WTC11 (cell line): Measurements from ENCODE around the gene RPL10A. TPM values are rescaled to one million over a fixed set of nuclear protein-coding genes. Genes with fewer than 3 reads are reported as not detected.

Source experiments
- ATAC-seq: fragments of 200-7000 bp; cut with Tn5 transposase; 2 replicates; pipeline ENCODE4 v1.10.0; 2021; ENCODE audit warnings: mild to moderate bottlenecking, moderate library complexity
- CTCF ChIA-PET: fragments of 300-600 bp; sonication (Branson Sonifier 250); formaldehyde crosslinking; loops from one replicate; lab custom pipeline; 2021; ENCODE audit warnings: antibody characterized with exemption; lab: Charles Lee
- POLR2A ChIA-PET: fragments of 350-600 bp; sonication (Branson Sonifier 250); formaldehyde crosslinking; loops from one replicate; lab custom pipeline; 2021; ENCODE audit warnings: antibody characterized with exemption; lab: Charles Lee
- DNase-seq: peaks from one replicate; pipeline ENCODE4 v3.0.0; 2021; ENCODE audit warnings: low spot score
- H3K27ac Mint-ChIP-seq: 2 replicates; pipeline ENCODE4 v1.8.0; 2021; ENCODE audit warnings: mixed read lengths
- H3K27me3 Mint-ChIP-seq: 2 replicates; pipeline ENCODE4 v1.8.0; 2021; ENCODE audit warnings: low read depth, mild to moderate bottlenecking, moderate library complexity, mixed read lengths
- H3K36me3 Mint-ChIP-seq: 2 replicates; pipeline ENCODE4 v1.8.0; 2021; ENCODE audit warnings: mixed read lengths
- H3K4me1 Mint-ChIP-seq: 2 replicates; pipeline ENCODE4 v1.8.0; 2022; ENCODE audit warnings: mixed read lengths
- H3K4me3 Mint-ChIP-seq: 2 replicates; pipeline ENCODE4 v1.8.0; 2021; ENCODE audit warnings: mild to moderate bottlenecking, moderate library complexity, mixed read lengths
- H3K9me3 Mint-ChIP-seq: 2 replicates; pipeline ENCODE4 v1.8.0; 2021; ENCODE audit warnings: mixed read lengths
- ESRRA ChIP-seq: sonication (generic); formaldehyde crosslinking; IDR thresholded peaks from 2 replicates; pipeline ENCODE4 v1.8.1; 2022; ENCODE audit warnings: mild to moderate bottlenecking, missing genetic modification reagents, borderline replicate concordance
- FOXJ3 ChIP-seq: sonication (generic); formaldehyde crosslinking; IDR thresholded peaks from 2 replicates; pipeline ENCODE4 v1.9.0; 2021; ENCODE audit warnings: missing genetic modification reagents, mild to moderate bottlenecking, borderline replicate concordance
- JAZF1 ChIP-seq: fragments of 250-450 bp; sonication (Bioruptor Pico); IDR thresholded peaks from 2 replicates; pipeline ENCODE4 v1.9.0; 2021; ENCODE audit warnings: moderate library complexity, mild to moderate bottlenecking, inconsistent platforms
- JUN ChIP-seq: sonication (generic); formaldehyde crosslinking; IDR thresholded peaks from 2 replicates; pipeline ENCODE4 v1.8.0; 2023; ENCODE audit warnings: mild to moderate bottlenecking, missing genetic modification reagents
- MYBL2 ChIP-seq: sonication (generic); formaldehyde crosslinking; IDR thresholded peaks from 2 replicates; pipeline ENCODE4 v1.8.1; 2023; ENCODE audit warnings: mild to moderate bottlenecking, moderate library complexity, missing genetic modification reagents
- NFATC4 ChIP-seq: fragments of 250-450 bp; sonication (Bioruptor Pico); IDR thresholded peaks from 2 replicates; pipeline ENCODE4 v1.9.0; 2021; ENCODE audit warnings: mild to moderate bottlenecking
- OVOL2 ChIP-seq: fragments of 250-450 bp; sonication (Bioruptor Pico); IDR thresholded peaks from 2 replicates; pipeline ENCODE4 v1.9.0; 2021; ENCODE audit warnings: mild to moderate bottlenecking, borderline replicate concordance
- SMAD3 ChIP-seq: sonication (generic); formaldehyde crosslinking; IDR thresholded peaks from 2 replicates; pipeline ENCODE4 v1.8.0; 2022; ENCODE audit warnings: missing genetic modification reagents, mild to moderate bottlenecking, borderline replicate concordance
- TEAD1 ChIP-seq: sonication (generic); formaldehyde crosslinking; IDR thresholded peaks from 2 replicates; pipeline ENCODE4 v1.8.0; 2022; ENCODE audit warnings: mild to moderate bottlenecking, missing genetic modification reagents
- TEAD4 ChIP-seq: sonication (generic); formaldehyde crosslinking; IDR thresholded peaks from 2 replicates; pipeline ENCODE4 v1.8.0; 2022; ENCODE audit warnings: mild to moderate bottlenecking, missing genetic modification reagents
- ZBTB21 ChIP-seq: sonication (generic); formaldehyde crosslinking; IDR thresholded peaks from 2 replicates; pipeline ENCODE4 v1.8.1; 2023; ENCODE audit warnings: mild to moderate bottlenecking, missing genetic modification reagents, borderline replicate concordance
- ZNF219 ChIP-seq: sonication (generic); formaldehyde crosslinking; IDR thresholded peaks from 2 replicates; pipeline ENCODE4 v1.8.0; 2023; ENCODE audit warnings: missing genetic modification reagents, mild to moderate bottlenecking, borderline replicate concordance
- ZNF317 ChIP-seq: sonication (generic); formaldehyde crosslinking; IDR thresholded peaks from 2 replicates; pipeline ENCODE4 v1.8.1; 2023; ENCODE audit warnings: low read depth, mild to moderate bottlenecking, moderate library complexity, missing genetic modification reagents, borderline replicate concordance
- ZNF423 ChIP-seq: fragments of 250-450 bp; sonication (Bioruptor Pico); IDR thresholded peaks from 2 replicates; pipeline ENCODE4 v2.1.2; 2022; ENCODE audit warnings: mild to moderate bottlenecking, moderate library complexity
- ZNF671 ChIP-seq: fragments of 250-450 bp; sonication (Bioruptor Pico); IDR thresholded peaks from 2 replicates; pipeline ENCODE4 v1.8.0; 2021; ENCODE audit warnings: mild to moderate bottlenecking
- total RNA-seq: library from RNA; stranded (reverse); gene quantifications from 3 replicates; pipeline ENCODE4 v1.2.3, GENCODE V29; 2021
- TF ChIP-seq, protein P1 (sequence below): sonication (generic); formaldehyde crosslinking; IDR thresholded peaks from 2 replicates; pipeline ENCODE4 v1.8.0; 2022; ENCODE audit warnings: mild to moderate bottlenecking, missing genetic modification reagents
- TF ChIP-seq, protein P2 (sequence below): fragments of 250-450 bp; sonication (Bioruptor Pico); IDR thresholded peaks from 2 replicates; pipeline ENCODE4 v1.9.0; 2021; ENCODE audit warnings: mild to moderate bottlenecking
- TF ChIP-seq, protein P3 (sequence below): sonication (generic); formaldehyde crosslinking; IDR thresholded peaks from 2 replicates; pipeline ENCODE4 v1.8.0; 2022; ENCODE audit warnings: mild to moderate bottlenecking, missing genetic modification reagents
- TF ChIP-seq, protein P4 (sequence below): fragments of 250-450 bp; sonication (Bioruptor Pico); conservative IDR thresholded peaks from 2 replicates; pipeline ENCODE4 v1.9.0; 2021; ENCODE audit warnings: mild to moderate bottlenecking
- TF ChIP-seq, protein P5 (sequence below): sonication (generic); formaldehyde crosslinking; IDR thresholded peaks from 2 replicates; pipeline ENCODE4 v1.8.1; 2023; ENCODE audit warnings: mild to moderate bottlenecking, missing genetic modification reagents, moderate library complexity
- TF ChIP-seq, protein P6 (sequence below): fragments of 250-450 bp; sonication (Bioruptor Pico); IDR thresholded peaks from 2 replicates; pipeline ENCODE4 v1.9.0; 2021; ENCODE audit warnings: mild to moderate bottlenecking
- TF ChIP-seq, protein P7 (sequence below): sonication (generic); formaldehyde crosslinking; IDR thresholded peaks from 2 replicates; pipeline ENCODE4 v1.8.0; 2023; ENCODE audit warnings: missing genetic modification reagents
- TF ChIP-seq, protein P8 (sequence below): sonication (generic); formaldehyde crosslinking; IDR thresholded peaks from 2 replicates; pipeline ENCODE4 v1.8.0; 2023; ENCODE audit warnings: missing genetic modification reagents, mild to moderate bottlenecking, borderline replicate concordance
- TF ChIP-seq, protein P9 (sequence below): sonication (generic); formaldehyde crosslinking; IDR thresholded peaks from 2 replicates; pipeline ENCODE4 v1.8.1; 2022; ENCODE audit warnings: mild to moderate bottlenecking, missing genetic modification reagents, moderate library complexity, borderline replicate concordance

The RPL10A gene
- total RNA-seq, 1 experiment from 2014 or later: 1,829 TPM

DNA sequence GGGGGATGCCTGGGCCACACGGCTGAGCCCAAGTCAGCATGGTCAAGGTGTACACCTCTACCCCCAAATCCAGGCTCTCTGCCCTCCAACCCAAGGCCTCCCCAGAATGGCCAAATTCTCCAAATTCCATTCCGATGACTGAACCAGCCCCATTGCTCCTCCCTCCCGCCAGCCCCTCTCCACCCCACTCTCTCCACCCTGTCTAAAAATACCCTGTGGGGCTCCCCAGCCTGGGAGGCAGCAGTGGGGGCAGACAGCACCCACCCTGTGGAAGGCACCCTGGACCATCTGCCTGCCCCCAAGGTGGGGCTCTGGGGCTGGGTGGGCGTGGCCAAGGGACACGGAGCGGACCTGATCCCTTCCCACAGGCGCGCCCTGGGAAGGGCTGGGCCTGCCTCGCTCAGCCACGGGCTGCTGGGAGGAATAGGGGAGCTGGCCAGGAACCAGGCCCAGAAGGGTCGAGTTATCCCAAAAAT is 17.2 kb downstream of the RPL10A start:
- peak; percentile 67 for DNase-seq
- TF ChIP-seq ZNF671 (CRISPR knock-in tag) (no peak; the same call in 1 of the 2 replicates), TEAD4 (CRISPR knock-in tag) (peak; percentile 58), OVOL2 (no peak), ZBTB21 (CRISPR knock-in tag) (peak; percentile 42; the same call in 1 of the 2 replicates), ESRRA (CRISPR knock-in tag) (no peak), ZNF219 (CRISPR knock-in tag) (no peak), JUN (peak; percentile 42; the same call in 1 of the 2 replicates), ZNF423 (CRISPR knock-in tag) (peak; percentile 38; the same call in 1 of the 2 replicates), FOXJ3 (no peak), MYBL2 (no peak), ZNF317 (CRISPR knock-in tag) (no peak), NFATC4 (CRISPR knock-in tag) (no peak), JAZF1 (CRISPR knock-in tag) (no peak), TEAD1 (no peak), SMAD3 (CRISPR knock-in tag) (no peak)
- TF ChIP-seq, protein P1, sequence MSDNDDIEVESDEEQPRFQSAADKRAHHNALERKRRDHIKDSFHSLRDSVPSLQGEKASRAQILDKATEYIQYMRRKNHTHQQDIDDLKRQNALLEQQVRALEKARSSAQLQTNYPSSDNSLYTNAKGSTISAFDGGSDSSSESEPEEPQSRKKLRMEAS (CRISPR knock-in tag): no peak
- TF ChIP-seq, protein P2, sequence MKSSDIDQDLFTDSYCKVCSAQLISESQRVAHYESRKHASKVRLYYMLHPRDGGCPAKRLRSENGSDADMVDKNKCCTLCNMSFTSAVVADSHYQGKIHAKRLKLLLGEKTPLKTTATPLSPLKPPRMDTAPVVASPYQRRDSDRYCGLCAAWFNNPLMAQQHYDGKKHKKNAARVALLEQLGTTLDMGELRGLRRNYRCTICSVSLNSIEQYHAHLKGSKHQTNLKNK (CRISPR knock-in tag): no peak
- TF ChIP-seq, protein P3, sequence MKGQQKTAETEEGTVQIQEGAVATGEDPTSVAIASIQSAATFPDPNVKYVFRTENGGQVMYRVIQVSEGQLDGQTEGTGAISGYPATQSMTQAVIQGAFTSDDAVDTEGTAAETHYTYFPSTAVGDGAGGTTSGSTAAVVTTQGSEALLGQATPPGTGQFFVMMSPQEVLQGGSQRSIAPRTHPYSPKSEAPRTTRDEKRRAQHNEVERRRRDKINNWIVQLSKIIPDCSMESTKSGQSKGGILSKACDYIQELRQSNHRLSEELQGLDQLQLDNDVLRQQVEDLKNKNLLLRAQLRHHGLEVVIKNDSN: peak; percentile 33; the same call in 1 of the 2 replicates
- TF ChIP-seq, protein P4, sequence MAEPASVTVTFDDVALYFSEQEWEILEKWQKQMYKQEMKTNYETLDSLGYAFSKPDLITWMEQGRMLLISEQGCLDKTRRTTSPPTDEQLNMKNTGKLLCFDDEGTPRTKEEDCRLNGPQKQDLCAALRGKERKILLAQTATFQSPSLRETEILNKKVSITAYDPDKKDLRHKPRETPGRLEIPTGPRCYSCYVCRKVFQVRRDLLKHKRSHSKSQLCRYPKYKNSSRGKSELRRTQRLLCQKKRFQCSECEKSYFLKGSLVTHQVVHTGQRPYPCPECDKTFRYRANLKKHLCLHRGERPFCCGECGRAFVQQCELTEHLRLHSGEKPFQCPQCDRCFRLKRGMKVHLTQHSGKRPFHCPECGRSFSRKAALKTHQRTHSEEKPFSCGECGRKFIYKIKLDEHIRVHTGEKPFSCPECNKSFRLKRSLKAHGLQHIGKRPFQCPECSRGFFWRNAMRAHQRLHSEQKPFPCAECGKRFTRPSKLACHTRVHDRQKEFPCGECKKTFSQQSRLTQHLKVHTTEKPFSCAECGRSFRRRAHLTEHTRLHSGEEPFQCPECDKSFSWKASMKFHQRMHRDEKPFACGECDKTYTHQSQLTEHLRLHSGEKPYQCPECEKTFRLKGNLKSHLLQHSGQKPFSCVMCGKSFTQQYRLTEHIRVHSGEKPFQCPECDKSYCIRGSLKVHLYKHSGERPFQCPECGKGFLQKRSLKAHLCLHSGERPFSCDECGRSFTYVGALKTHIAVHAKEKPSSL (CRISPR knock-in tag): no peak
- TF ChIP-seq, protein P5, sequence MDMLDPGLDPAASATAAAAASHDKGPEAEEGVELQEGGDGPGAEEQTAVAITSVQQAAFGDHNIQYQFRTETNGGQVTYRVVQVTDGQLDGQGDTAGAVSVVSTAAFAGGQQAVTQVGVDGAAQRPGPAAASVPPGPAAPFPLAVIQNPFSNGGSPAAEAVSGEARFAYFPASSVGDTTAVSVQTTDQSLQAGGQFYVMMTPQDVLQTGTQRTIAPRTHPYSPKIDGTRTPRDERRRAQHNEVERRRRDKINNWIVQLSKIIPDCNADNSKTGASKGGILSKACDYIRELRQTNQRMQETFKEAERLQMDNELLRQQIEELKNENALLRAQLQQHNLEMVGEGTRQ (CRISPR knock-in tag): no peak
- TF ChIP-seq, protein P6, sequence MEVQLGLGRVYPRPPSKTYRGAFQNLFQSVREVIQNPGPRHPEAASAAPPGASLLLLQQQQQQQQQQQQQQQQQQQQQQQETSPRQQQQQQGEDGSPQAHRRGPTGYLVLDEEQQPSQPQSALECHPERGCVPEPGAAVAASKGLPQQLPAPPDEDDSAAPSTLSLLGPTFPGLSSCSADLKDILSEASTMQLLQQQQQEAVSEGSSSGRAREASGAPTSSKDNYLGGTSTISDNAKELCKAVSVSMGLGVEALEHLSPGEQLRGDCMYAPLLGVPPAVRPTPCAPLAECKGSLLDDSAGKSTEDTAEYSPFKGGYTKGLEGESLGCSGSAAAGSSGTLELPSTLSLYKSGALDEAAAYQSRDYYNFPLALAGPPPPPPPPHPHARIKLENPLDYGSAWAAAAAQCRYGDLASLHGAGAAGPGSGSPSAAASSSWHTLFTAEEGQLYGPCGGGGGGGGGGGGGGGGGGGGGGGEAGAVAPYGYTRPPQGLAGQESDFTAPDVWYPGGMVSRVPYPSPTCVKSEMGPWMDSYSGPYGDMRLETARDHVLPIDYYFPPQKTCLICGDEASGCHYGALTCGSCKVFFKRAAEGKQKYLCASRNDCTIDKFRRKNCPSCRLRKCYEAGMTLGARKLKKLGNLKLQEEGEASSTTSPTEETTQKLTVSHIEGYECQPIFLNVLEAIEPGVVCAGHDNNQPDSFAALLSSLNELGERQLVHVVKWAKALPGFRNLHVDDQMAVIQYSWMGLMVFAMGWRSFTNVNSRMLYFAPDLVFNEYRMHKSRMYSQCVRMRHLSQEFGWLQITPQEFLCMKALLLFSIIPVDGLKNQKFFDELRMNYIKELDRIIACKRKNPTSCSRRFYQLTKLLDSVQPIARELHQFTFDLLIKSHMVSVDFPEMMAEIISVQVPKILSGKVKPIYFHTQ (CRISPR knock-in tag): no peak
- TF ChIP-seq, protein P7, sequence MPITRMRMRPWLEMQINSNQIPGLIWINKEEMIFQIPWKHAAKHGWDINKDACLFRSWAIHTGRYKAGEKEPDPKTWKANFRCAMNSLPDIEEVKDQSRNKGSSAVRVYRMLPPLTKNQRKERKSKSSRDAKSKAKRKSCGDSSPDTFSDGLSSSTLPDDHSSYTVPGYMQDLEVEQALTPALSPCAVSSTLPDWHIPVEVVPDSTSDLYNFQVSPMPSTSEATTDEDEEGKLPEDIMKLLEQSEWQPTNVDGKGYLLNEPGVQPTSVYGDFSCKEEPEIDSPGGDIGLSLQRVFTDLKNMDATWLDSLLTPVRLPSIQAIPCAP: no peak
- TF ChIP-seq, protein P8, sequence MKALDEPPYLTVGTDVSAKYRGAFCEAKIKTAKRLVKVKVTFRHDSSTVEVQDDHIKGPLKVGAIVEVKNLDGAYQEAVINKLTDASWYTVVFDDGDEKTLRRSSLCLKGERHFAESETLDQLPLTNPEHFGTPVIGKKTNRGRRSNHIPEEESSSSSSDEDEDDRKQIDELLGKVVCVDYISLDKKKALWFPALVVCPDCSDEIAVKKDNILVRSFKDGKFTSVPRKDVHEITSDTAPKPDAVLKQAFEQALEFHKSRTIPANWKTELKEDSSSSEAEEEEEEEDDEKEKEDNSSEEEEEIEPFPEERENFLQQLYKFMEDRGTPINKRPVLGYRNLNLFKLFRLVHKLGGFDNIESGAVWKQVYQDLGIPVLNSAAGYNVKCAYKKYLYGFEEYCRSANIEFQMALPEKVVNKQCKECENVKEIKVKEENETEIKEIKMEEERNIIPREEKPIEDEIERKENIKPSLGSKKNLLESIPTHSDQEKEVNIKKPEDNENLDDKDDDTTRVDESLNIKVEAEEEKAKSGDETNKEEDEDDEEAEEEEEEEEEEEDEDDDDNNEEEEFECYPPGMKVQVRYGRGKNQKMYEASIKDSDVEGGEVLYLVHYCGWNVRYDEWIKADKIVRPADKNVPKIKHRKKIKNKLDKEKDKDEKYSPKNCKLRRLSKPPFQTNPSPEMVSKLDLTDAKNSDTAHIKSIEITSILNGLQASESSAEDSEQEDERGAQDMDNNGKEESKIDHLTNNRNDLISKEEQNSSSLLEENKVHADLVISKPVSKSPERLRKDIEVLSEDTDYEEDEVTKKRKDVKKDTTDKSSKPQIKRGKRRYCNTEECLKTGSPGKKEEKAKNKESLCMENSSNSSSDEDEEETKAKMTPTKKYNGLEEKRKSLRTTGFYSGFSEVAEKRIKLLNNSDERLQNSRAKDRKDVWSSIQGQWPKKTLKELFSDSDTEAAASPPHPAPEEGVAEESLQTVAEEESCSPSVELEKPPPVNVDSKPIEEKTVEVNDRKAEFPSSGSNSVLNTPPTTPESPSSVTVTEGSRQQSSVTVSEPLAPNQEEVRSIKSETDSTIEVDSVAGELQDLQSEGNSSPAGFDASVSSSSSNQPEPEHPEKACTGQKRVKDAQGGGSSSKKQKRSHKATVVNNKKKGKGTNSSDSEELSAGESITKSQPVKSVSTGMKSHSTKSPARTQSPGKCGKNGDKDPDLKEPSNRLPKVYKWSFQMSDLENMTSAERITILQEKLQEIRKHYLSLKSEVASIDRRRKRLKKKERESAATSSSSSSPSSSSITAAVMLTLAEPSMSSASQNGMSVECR (CRISPR knock-in tag): peak; percentile 68; the same call in 1 of the 2 replicates
- TF ChIP-seq, protein P9, sequence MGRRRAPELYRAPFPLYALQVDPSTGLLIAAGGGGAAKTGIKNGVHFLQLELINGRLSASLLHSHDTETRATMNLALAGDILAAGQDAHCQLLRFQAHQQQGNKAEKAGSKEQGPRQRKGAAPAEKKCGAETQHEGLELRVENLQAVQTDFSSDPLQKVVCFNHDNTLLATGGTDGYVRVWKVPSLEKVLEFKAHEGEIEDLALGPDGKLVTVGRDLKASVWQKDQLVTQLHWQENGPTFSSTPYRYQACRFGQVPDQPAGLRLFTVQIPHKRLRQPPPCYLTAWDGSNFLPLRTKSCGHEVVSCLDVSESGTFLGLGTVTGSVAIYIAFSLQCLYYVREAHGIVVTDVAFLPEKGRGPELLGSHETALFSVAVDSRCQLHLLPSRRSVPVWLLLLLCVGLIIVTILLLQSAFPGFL (CRISPR knock-in tag): no peak

More for the DNA sequence above, 17.2 kb downstream of the RPL10A start:
- POLR2A ChIA-PET: interaction anchor here (1.0 to 5.6 kb wide), 3 partner anchors 11 to 33 kb away, joined by 3 to 54 read pairs (median 54); partner anchors contain the start of genes FANCE and TEAD3
- peak; percentile 64 for ATAC-seq
- Mint-ChIP-seq H3K4me1 (peaks cover 44% of the 10 kb centered on the region), H3K36me3 (peaks cover 8% of the 10 kb centered on the region; the same call in 1 of the 2 replicates), H3K4me3 (peak overlapping the region; percentile 65), H3K27ac (peak overlapping the region; percentile 98), H3K27me3 (no peaks in the 10 kb centered on the region), H3K9me3 (no peaks in the 10 kb centered on the region)
- CTCF ChIA-PET: interaction anchor here (0.9 to 2.0 kb wide), 5 partner anchors 11 to 144 kb away, joined by 3 to 9 read pairs (median 4); partner anchors contain the start of gene TEAD3
